ENCODE measurements around the gene PKNOX1.
"Not testable (repeated sequence)": the region's sequence is repeated elsewhere in the genome, so short reads cannot be mapped to it uniquely, and the experiment has no call there.

The PKNOX1 gene

GRCh38 chr21:43020177-43020576 lies 45.8 kb downstream of the PKNOX1 start:
- no peak for DNase-seq (ENCODE audit: low spot score)

GRCh38 chr21:43020771-43021170 lies 46.4 kb downstream of the PKNOX1 start:
- no peak for DNase-seq (ENCODE audit: low spot score)

DNA sequence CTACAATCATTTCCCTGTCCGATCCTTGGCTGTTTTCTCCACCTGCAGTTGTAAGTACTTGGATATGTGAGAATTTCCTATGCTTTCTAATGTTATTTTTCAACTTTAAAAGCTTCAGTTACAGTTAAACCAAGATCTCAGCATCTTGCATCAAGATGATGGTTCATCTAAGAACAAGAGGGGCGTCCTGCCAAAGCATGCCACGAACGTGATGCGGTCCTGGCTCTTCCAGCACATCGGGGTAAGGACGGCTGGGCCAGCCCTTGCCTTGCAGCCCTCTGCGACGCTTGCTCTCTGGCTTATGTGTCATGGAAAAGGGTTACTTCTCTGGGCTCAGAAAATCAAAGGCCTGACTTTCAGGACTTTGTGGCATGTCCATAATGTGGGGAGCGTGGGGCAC lies 46.8 kb downstream of the PKNOX1 start:
- no peak for DNase-seq (ENCODE audit: low spot score)

DNA sequence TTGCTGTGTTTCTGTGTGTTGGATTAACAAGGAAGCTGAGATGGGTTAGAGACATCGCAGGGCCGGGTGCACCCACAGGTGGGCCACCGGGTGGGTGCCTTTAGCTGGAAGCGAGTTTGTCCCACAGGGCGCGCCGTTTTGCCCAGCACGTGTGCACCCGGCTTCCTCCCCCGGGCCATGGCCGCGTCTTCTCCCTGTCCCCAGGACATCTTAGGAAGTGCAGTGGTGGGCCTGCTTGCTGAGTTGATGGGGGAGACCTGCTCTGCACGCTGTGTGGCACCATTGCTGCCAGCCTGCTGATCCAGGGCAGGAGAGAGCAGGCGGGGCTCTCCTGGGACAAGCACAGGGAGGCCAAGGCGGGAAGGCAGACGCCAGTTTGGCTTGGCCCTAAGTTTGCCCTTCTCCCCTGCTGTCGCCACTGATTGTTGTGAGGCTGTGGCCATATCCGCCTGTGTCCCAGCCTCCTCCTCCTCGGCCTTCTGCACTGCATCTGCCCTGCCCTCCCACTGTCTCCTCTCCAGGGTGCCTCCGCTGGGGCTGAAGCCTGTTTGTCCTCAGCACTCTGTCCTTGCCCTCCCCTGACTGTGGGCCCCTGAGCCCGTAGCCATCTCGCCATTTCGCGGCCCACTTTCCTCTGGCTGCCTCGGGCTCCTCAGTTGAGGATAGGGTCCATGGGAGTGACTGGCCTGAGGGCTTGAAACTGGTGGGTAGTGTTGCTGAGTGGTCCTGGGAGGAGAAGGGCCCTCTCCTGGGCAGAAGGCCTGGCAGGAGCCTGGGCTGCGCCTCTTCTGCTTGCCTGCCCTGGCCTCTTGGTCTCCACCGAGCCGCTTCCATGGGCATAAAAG lies 47.6 kb downstream of the PKNOX1 start:
- no peak for DNase-seq (ENCODE audit: low spot score)

GRCh38 chr21:43023175-43023574 lies 48.8 kb downstream of the PKNOX1 start:
- DNase-seq (ENCODE audit: low spot score): no peak

- DNase-seq (ENCODE audit: low spot score): no peak
These were observed 50.2 kb downstream of the PKNOX1 start for GRCh38 chr21:43024439-43025136.

DNA sequence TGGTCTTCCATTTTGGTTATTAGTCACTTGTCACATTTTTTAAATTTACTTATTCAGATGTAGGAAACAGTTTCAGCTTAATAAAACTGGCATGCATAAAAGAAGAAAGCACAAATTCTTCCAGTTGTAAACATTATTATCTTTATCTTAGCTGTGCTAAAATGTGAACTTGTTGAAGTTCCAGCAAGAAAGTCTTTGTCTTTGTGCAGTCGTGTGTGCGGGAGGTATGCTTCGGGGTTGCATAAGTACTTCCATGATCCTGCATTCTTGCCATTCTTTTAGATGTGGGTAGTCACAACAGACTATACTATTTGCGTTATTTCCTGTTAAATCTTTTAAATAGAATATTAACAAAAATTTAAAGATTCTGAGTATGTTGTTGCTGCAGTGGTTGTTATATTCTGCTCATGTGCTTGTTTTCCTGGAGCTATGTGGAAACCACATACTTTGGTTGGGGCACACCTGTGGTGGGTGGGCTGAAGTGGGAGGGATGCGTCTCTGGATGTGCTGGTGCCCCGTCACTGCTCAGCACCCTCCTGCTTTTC lies 51.3 kb downstream of the PKNOX1 start:
- DNase-seq (ENCODE audit: low spot score): no peak

- no peak for DNase-seq (ENCODE audit: low spot score)
These were observed 53.7 kb downstream of the PKNOX1 start for GRCh38 chr21:43027846-43028731.

DNA sequence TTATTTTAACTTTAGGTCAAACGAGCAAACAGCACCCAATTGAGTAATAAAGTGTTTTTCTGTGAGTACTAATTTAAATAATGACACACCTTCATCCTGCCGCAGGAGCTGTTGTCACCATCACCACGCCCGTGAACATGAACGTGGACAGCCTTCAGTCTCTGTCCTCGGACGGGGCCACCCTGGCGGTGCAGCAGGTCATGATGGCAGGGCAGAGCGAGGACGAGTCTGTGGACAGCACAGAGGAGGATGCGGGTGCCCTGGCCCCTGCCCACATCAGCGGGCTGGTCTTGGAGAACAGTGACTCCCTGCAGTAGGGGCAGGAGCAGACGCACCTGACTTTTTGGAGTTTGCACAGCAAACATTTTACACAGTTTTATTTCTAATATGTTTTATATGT lies 55.4 kb downstream of the PKNOX1 start:
- no peak for DNase-seq (ENCODE audit: low spot score)

DNA sequence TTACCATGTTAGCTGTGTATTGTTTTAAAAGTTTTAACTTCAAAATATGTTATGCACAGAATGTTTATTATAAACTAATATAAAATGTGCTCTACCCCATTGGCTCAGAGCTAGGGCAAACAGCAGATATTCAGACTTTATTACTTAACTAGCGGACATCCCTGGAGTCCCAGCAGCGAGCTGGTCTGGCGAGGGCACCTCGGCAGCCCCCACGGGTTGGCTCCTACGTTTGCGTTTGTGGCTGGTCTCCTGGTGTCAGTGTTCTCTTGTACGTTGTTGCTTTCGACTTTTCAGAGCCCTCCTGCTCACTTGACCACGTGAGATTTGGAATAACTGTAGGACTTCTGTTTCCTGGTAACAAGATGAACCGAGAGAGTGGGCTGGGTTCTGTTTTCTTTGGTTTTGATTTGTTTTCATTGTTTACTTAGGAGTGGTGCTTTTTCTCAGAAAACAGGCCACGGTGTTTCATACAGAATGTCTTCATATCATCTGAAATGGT lies 56.8 kb downstream of the PKNOX1 start:
- DNase-seq (ENCODE audit: low spot score): no peak

GRCh38 chr21:43034101-43034500 lies 59.7 kb downstream of the PKNOX1 start:
- no peak for DNase-seq (ENCODE audit: low spot score)

DNA sequence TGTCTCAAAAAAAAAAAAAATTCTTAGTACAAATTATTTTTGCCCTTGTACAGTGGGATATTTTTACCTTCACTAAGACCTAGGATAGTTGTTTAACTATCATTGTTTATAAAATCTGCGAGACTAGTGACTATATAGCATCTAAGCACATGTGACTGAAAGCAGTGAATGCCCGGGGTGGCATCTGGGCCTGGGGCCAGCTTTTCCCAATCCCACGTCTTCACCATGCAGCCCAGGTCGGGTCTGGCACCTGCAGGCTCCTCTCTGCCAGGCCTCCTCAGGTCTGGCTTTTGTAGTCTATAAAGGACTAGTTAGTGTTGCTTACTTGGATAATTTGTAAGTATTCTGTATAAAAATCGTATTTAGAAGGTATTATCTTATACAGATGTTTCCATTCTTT lies 60.5 kb downstream of the PKNOX1 start:
- no peak for DNase-seq (ENCODE audit: low spot score)

- DNase-seq (ENCODE audit: low spot score): not testable (repeated sequence)
These were observed 62.5 kb downstream of the PKNOX1 start for GRCh38 chr21:43036889-43037288.

DNA sequence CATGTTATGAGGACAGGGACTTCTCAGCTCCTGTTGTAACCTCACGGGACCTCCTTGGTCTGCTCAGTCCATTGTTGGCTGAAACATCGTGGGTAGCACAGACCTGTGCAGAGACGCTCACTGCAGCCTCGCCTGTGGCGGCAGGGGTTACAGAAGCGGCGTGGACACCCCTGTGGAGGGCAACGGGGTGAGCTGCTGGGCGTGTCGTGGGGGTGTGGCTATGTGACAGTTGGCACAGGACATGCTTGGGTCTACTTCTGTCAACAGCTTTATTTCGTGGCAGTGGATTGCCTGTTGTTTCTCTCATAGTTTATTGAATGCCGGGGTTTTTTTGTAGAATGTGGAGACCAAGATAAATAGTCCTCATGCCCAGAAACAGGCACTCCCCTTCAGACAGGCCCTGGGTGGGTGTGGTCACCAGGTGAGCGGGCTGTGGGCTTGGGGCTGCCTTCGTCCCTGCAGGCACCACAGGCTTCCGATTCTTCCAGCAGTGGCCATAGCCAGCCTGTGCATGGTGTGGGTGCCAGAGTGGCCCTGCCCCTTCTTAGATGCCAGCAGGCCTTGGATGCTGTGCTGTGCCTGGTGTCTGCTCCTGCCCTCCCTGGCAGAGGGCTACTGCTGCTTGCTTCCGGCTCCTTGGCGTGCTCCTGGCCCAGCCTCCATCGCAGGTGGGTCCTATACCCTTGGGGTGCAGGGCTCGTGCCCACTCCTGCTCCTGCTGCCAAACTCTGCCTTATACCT lies 63.7 kb downstream of the PKNOX1 start:
- not testable (repeated sequence) for DNase-seq (ENCODE audit: low spot score)

DNA sequence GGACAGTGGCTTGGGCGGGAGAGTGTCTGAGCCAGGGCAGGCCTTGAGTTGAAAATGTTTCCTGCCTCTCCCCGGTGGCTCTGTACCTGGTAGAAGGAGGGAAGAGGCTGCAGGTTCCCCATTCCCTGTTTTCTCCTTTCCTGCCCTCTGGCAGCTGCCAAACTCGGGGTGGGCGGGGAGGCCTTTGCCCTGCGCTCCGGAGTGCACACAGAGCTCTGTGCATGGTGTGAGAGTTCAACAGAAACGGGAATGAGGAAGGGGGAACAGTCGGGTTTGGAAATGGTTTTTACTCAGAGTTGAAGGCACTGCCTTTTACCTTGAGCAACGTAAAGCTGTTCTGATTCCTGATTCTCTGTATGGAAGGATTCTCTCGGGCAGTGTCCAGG lies 64.3 kb downstream of the PKNOX1 start:
- not testable (repeated sequence) for DNase-seq (ENCODE audit: low spot score)

GRCh38 chr21:43042169-43042568 lies 67.8 kb downstream of the PKNOX1 start:
- not testable (repeated sequence) for DNase-seq (ENCODE audit: low spot score)

DNA sequence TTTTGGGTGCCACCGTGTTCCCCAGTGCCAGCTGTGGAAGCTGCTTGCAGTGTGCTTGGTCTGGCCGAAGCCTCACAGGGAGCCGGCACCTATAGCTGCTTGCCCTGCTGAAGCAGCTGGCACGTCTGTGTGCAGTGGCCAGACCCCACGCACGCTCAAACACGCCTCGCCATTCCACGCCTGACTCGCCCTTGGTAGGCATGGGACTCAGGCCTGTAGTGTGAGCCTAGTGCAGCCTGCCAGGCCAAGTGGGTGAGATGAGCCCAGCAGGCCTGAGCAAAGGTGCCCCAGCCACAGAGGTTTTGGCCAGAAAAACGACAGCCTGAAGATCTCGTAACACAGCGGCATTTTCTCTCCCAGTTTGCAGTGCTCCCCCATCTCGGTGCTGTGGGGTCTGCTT lies 68.9 kb downstream of the PKNOX1 start:
- not testable (repeated sequence) for DNase-seq (ENCODE audit: low spot score)

GRCh38 chr21:43044547-43044946 lies 70.2 kb downstream of the PKNOX1 start:
- DNase-seq (ENCODE audit: low spot score): not testable (repeated sequence)

DNA sequence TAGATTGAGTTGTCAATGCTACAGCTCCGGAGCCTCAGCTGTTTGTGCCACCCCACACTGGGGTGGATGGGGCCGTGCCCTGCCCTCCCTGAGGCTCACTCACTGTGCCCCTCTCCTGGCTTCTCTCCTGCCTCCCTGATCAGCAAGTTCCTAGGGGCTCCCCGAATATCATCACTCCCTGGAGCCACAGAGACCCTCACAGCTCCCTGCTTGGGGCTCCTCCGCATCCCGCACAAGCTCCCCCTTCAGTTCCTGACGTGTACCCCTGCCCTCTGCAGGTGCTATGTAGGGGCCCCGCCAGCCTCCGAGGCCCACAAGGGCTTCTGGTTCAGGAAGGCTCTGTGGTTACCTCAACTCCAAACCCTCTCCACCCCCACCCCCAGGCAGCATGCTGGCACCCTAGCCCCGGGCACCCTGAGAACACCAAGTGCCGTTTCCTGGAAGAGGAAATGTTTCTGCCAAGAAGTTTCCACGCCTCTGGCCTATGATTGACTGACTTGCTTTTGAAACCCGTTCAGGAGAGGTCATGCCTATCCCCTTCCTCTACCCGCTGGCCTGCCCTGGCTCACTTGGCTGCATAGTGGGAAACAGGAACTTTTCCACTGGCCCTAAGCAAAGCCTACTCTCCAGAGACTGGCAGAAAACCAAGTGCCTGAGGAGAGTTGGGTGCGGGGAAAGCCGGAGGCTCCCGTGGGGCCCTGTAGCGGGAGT lies 71.0 kb downstream of the PKNOX1 start:
- not testable (repeated sequence) for DNase-seq (ENCODE audit: low spot score)

All from SK-N-DZ (cell line).